Measurements from ENCODE around the gene VWCE. TPM values are rescaled to one million over a fixed set of nuclear protein-coding genes. Genes with fewer than 3 reads are reported as not detected.

VWCE gene
- polyA plus RNA-seq, 3 donors = 0.05 to 0.23 TPM; not detected in 1

- Histone ChIP-seq H3K36me3 (replicated peaks in 1 of 2; ENCODE audit: control insufficient read depth in 1 of 2, insufficient read depth in 2 of 2, low read length in 2 of 2) (peaks cover 47 to 59% of the 10 kb centered on the region in 2 donors), H4K20me1 (ENCODE audit: insufficient read depth, low read length) (peaks cover 45% of the 10 kb centered on the region), H3K79me2 (ENCODE audit: insufficient read depth, low read length) (peaks cover 69% of the 10 kb centered on the region), H3K4me1 (ENCODE audit: control insufficient read depth in 1 of 2, insufficient read depth in 2 of 2, low read length in 2 of 2) (peaks cover 21 to 28% of the 10 kb centered on the region in 2 donors), H3K4me2 (replicated peaks; ENCODE audit: extremely low read depth, low read length, poor library complexity, severe bottlenecking) (no peak overlapping the region), H3K9ac (ENCODE audit: insufficient read depth, low read length, poor library complexity, severe bottlenecking) (no peak overlapping the region), H3K9me3 (replicated peaks in 1 of 2; ENCODE audit: control insufficient read depth in 1 of 2, insufficient read depth in 1 of 2, low read length in 2 of 2) (no peaks in the 10 kb centered on the region), H2AFZ (ENCODE audit: insufficient read depth, low read depth, low read length, poor library complexity, severe bottlenecking) (no peak overlapping the region), H3K27me3 (ENCODE audit: control insufficient read depth in 2 of 2, insufficient read depth in 2 of 2, low read length in 2 of 2) (no peaks in the 10 kb centered on the region), H3K27ac (ENCODE audit: low read depth in 1 of 2, low read length in 2 of 2) (no peak overlapping the region), H3K4me3 (replicated peaks in 1 of 3; ENCODE audit: low read depth in 2 of 3, low read length in 3 of 3) (no peak overlapping the region)
- intact Hi-C loops (cut with micrococcal nuclease) = no loop called here
- Mint-ChIP-seq H3K27me3 (ENCODE audit: low read depth in 3 of 3) (peaks cover 0 to 2% (median 0%) of the 10 kb centered on the region in 3 donors), H3K36me3 (peaks cover 51 to 59% of the 10 kb centered on the region in 2 donors), H3K4me3 (no peak overlapping the region), H3K4me1 (peaks cover 27% of the 10 kb centered on the region), H3K27ac (no peak overlapping the region), H3K9me3 (no peaks in the 10 kb centered on the region)
- TF ChIP-seq CTCF (IDR thresholded peaks at IDR 0.05) = no peak
- DNase-seq = no peak
- 100% methylated on average over 4 of the region's 4 CpGs for WGBS (ENCODE audit: insufficient coverage)
Observed at GRCh38 chr11:61329871-61330270, 34.8 kb upstream of the VWCE start.

- H3K4me1 ChIP-seq (ENCODE audit: control insufficient read depth in 1 of 2, insufficient read depth in 2 of 2, low read length in 2 of 2) = peaks cover 15 to 21% of the 10 kb centered on the region in 2 donors
- no peaks in the 10 kb centered on the region for H3K9me3 Mint-ChIP-seq
- no peak overlapping the region for H3K4me2 ChIP-seq (replicated peaks; ENCODE audit: extremely low read depth, low read length, poor library complexity, severe bottlenecking)
- no peak for DNase-seq
- peaks cover 64 to 73% of the 10 kb centered on the region in 2 donors for H3K36me3 Mint-ChIP-seq
- no peaks in the 10 kb centered on the region for H3K9me3 ChIP-seq (replicated peaks in 1 of 2; ENCODE audit: control insufficient read depth in 1 of 2, insufficient read depth in 1 of 2, low read length in 2 of 2)
- H2AFZ ChIP-seq (ENCODE audit: insufficient read depth, low read depth, low read length, poor library complexity, severe bottlenecking) = no peak overlapping the region
- no peak overlapping the region for H3K4me3 Mint-ChIP-seq
- no peak for TF ChIP-seq CTCF (IDR thresholded peaks at IDR 0.05)
- peaks cover 45% of the 10 kb centered on the region for H4K20me1 ChIP-seq (ENCODE audit: insufficient read depth, low read length)
- no peak overlapping the region for H3K27ac ChIP-seq (ENCODE audit: low read depth in 1 of 2, low read length in 2 of 2)
- H3K27ac Mint-ChIP-seq = peak overlapping the region in 1 of 7 donors; percentile 53
- H3K4me3 ChIP-seq (replicated peaks in 1 of 3; ENCODE audit: low read depth in 2 of 3, low read length in 3 of 3) = no peak overlapping the region
- H3K4me1 Mint-ChIP-seq = peaks cover 18% of the 10 kb centered on the region
- H3K27me3 ChIP-seq (ENCODE audit: control insufficient read depth in 2 of 2, insufficient read depth in 2 of 2, low read length in 2 of 2) = no peaks in the 10 kb centered on the region
- intact Hi-C loops (cut with micrococcal nuclease) = no loop called here
- WGBS (ENCODE audit: insufficient coverage) = 96% methylated on average over 9 of the region's 9 CpGs
- peaks cover 69% of the 10 kb centered on the region for H3K79me2 ChIP-seq (ENCODE audit: insufficient read depth, low read length)
- H3K36me3 ChIP-seq (replicated peaks in 1 of 2; ENCODE audit: control insufficient read depth in 1 of 2, insufficient read depth in 2 of 2, low read length in 2 of 2) = peaks cover 61 to 74% of the 10 kb centered on the region in 2 donors
- H3K9ac ChIP-seq (ENCODE audit: insufficient read depth, low read length, poor library complexity, severe bottlenecking) = no peak overlapping the region
- no peaks in the 10 kb centered on the region for H3K27me3 Mint-ChIP-seq (ENCODE audit: low read depth in 3 of 3)
Observed at GRCh38 chr11:61328351-61328750, 33.2 kb upstream of the VWCE start.

Data from CD14-positive monocyte (primary cell).